Activated CD4-positive, alpha-beta memory T cell treated with anti-CD3 and anti-CD28 coated beads for 36 hours (primary cell): ENCODE data around the gene YY2. TPM values are rescaled to one million over a fixed set of nuclear protein-coding genes. Genes with fewer than 3 reads are reported as not detected.
"Not testable (repeated sequence)": the region's sequence is repeated elsewhere in the genome, so short reads cannot be mapped to it uniquely, and the experiment has no call there.

ENCODE experiments used
- CTCF ChIA-PET: fragments of 350-600 bp; sonication (Branson Sonifier 250); formaldehyde crosslinking; loops from one replicate; lab custom pipeline; 2021; ENCODE audit warnings: antibody characterized with exemption, inconsistent platforms; lab: Charles Lee
- POLR2A ChIA-PET: fragments of 350-600 bp; sonication (Branson Sonifier 250); formaldehyde crosslinking; loops from one replicate; lab custom pipeline; 2021; ENCODE audit warnings: antibody characterized with exemption; lab: Charles Lee
- DNase-seq: peaks from one replicate; pipeline ENCODE4 v3.0.0-alpha.2; 2020
- H3K27ac Mint-ChIP-seq: one replicate; pipeline ENCODE4 v1.8.0; 2021; ENCODE audit warnings: mixed read lengths
- H3K27me3 Mint-ChIP-seq: one replicate; pipeline ENCODE4 v1.8.0; 2021; ENCODE audit warnings: mixed read lengths
- H3K36me3 Mint-ChIP-seq: one replicate; pipeline ENCODE4 v1.8.0; 2021; ENCODE audit warnings: mixed read lengths
- H3K4me1 Mint-ChIP-seq: one replicate; pipeline ENCODE4 v1.8.0; 2021; ENCODE audit warnings: low read depth, mixed read lengths
- H3K4me3 Mint-ChIP-seq: one replicate; pipeline ENCODE4 v1.8.0; 2021; ENCODE audit warnings: mild to moderate bottlenecking, mixed read lengths
- H3K9me3 Mint-ChIP-seq: one replicate; pipeline ENCODE4 v1.8.0; 2021; ENCODE audit warnings: mixed read lengths
- intact Hi-C: fragments of 100-400 bp; cut with micrococcal nuclease; formaldehyde crosslinking; loops from one replicate; pipeline ENCODE4 v1.15.1; 2023
- total RNA-seq, 2 experiments: library from RNA; stranded (reverse); gene quantifications; one replicate each; pipeline ENCODE4 v1.2.3, GENCODE V29; 2021

The YY2 gene
- total RNA-seq = under 1 TPM; 0.75 to 0.78 TPM

- DNase-seq = no peak
- CTCF ChIA-PET = no interaction called here
- Mint-ChIP-seq H3K27me3 (no peaks in the 10 kb centered on the region), H3K4me3 (no peak within 1 kb of the TSS), H3K9me3 (no peaks in the 10 kb centered on the region), H3K36me3 (peaks cover 9% of the 10 kb centered on the region), H3K4me1 (no peaks in the 10 kb centered on the region), H3K27ac (no peak within 1 kb of the TSS)
- intact Hi-C loops = no loop called here
- POLR2A ChIA-PET = no interaction called here
Observed at GRCh38 chrX:21855937-21856415, at the start of gene YY2. YY2 (plus strand) TSS chrX:21855987; CDS start chrX:21856485, 498 bp downstream.

GRCh38 chrX:21806691-21807090, 49.1 kb upstream of the YY2 start:
- Mint-ChIP-seq H3K4me1 (no peaks in the 10 kb centered on the region), H3K27me3 (no peaks in the 10 kb centered on the region), H3K36me3 (no peaks in the 10 kb centered on the region), H3K27ac (no peak overlapping the region), H3K4me3 (no peak overlapping the region), H3K9me3 (no peaks in the 10 kb centered on the region)
- intact Hi-C loops = no loop called here
- POLR2A ChIA-PET = no interaction called here
- CTCF ChIA-PET = no interaction called here
- DNase-seq = no peak

- CTCF ChIA-PET = no interaction called here
- H3K4me3 Mint-ChIP-seq = no peak overlapping the region
- no peaks in the 10 kb centered on the region for H3K27me3 Mint-ChIP-seq
- H3K36me3 Mint-ChIP-seq = no peaks in the 10 kb centered on the region
- H3K4me1 Mint-ChIP-seq = no peaks in the 10 kb centered on the region
- no peak for DNase-seq
- no peaks in the 10 kb centered on the region for H3K9me3 Mint-ChIP-seq
- H3K27ac Mint-ChIP-seq = no peak overlapping the region
- intact Hi-C loops = no loop called here
- POLR2A ChIA-PET = no interaction called here
Observed at GRCh38 chrX:21811832-21812231, 44.0 kb upstream of the YY2 start.

- H3K36me3 Mint-ChIP-seq = no peaks in the 10 kb centered on the region
- H3K27ac Mint-ChIP-seq = no peak overlapping the region
- no peak for DNase-seq
- CTCF ChIA-PET = no interaction called here
- POLR2A ChIA-PET = no interaction called here
- no peaks in the 10 kb centered on the region for H3K9me3 Mint-ChIP-seq
- no peak overlapping the region for H3K4me3 Mint-ChIP-seq
- intact Hi-C loops = no loop called here
- H3K4me1 Mint-ChIP-seq = no peaks in the 10 kb centered on the region
- no peaks in the 10 kb centered on the region for H3K27me3 Mint-ChIP-seq
Observed at GRCh38 chrX:21812628-21813027, 43.2 kb upstream of the YY2 start.

- H3K36me3 Mint-ChIP-seq = no peaks in the 10 kb centered on the region
- no peak for DNase-seq
- CTCF ChIA-PET = no interaction called here
- intact Hi-C loops = no loop called here
- POLR2A ChIA-PET = no interaction called here
- H3K4me1 Mint-ChIP-seq = no peaks in the 10 kb centered on the region
- H3K27me3 Mint-ChIP-seq = no peaks in the 10 kb centered on the region
- no peak overlapping the region for H3K27ac Mint-ChIP-seq
- no peaks in the 10 kb centered on the region for H3K9me3 Mint-ChIP-seq
- no peak overlapping the region for H3K4me3 Mint-ChIP-seq
Observed at GRCh38 chrX:21813612-21814368, 42.0 kb upstream of the YY2 start.

- ChIA-PET POLR2A (no interaction called here), CTCF (no interaction called here)
- no peak overlapping the region for H3K4me3 Mint-ChIP-seq
- H3K4me1 Mint-ChIP-seq = no peaks in the 10 kb centered on the region
- intact Hi-C loops = no loop called here
- no peaks in the 10 kb centered on the region for H3K9me3 Mint-ChIP-seq
- no peaks in the 10 kb centered on the region for H3K27me3 Mint-ChIP-seq
- DNase-seq = no peak
- H3K36me3 Mint-ChIP-seq = no peaks in the 10 kb centered on the region
- no peak overlapping the region for H3K27ac Mint-ChIP-seq
Observed at GRCh38 chrX:21816136-21816535, 39.7 kb upstream of the YY2 start.

- POLR2A ChIA-PET, H3K4me3 Mint-ChIP-seq, H3K27ac Mint-ChIP-seq, H3K27me3 Mint-ChIP-seq, CTCF ChIA-PET, H3K4me1 Mint-ChIP-seq, intact Hi-C loops, DNase-seq, H3K9me3 Mint-ChIP-seq, H3K36me3 Mint-ChIP-seq: not testable (repeated sequence)
Observed at GRCh38 chrX:21820170-21820569, 35.6 kb upstream of the YY2 start.

- CTCF ChIA-PET = no interaction called here
- Mint-ChIP-seq H3K4me1 (no peaks in the 10 kb centered on the region), H3K36me3 (no peaks in the 10 kb centered on the region), H3K4me3 (no peak overlapping the region), H3K27me3 (no peaks in the 10 kb centered on the region), H3K9me3 (no peaks in the 10 kb centered on the region), H3K27ac (no peak overlapping the region)
- DNase-seq = no peak
- intact Hi-C loops = no loop called here
- POLR2A ChIA-PET = no interaction called here
Observed at GRCh38 chrX:21821875-21822274, 33.9 kb upstream of the YY2 start.

GRCh38 chrX:21831496-21831895, 24.3 kb upstream of the YY2 start:
- Mint-ChIP-seq H3K27me3 (no peaks in the 10 kb centered on the region), H3K36me3 (no peaks in the 10 kb centered on the region), H3K9me3 (no peaks in the 10 kb centered on the region), H3K4me1 (no peaks in the 10 kb centered on the region), H3K4me3 (no peak overlapping the region), H3K27ac (no peak overlapping the region)
- ChIA-PET CTCF (no interaction called here), POLR2A (no interaction called here)
- no peak for DNase-seq
- intact Hi-C loops = no loop called here

GRCh38 chrX:21837056-21837455, 18.7 kb upstream of the YY2 start:
- ChIA-PET POLR2A (no interaction called here), CTCF (no interaction called here)
- Mint-ChIP-seq H3K27me3 (no peaks in the 10 kb centered on the region), H3K4me1 (peaks cover 14% of the 10 kb centered on the region), H3K4me3 (no peak overlapping the region), H3K9me3 (no peaks in the 10 kb centered on the region), H3K36me3 (no peaks in the 10 kb centered on the region), H3K27ac (no peak overlapping the region)
- intact Hi-C loops = no loop called here
- no peak for DNase-seq

- Mint-ChIP-seq H3K4me1 (peaks cover 14% of the 10 kb centered on the region), H3K27ac (peak overlapping the region; percentile 90), H3K4me3 (peak overlapping the region; percentile 84), H3K9me3 (no peaks in the 10 kb centered on the region), H3K27me3 (no peaks in the 10 kb centered on the region), H3K36me3 (peaks cover 3% of the 10 kb centered on the region)
- no peak for DNase-seq
- ChIA-PET POLR2A (interaction anchor here (1.0 kb wide), 1 partner anchor 103 kb away, joined by 5 read pairs; no protein-coding TSS in a partner anchor), CTCF (interaction anchor here (1.0 to 1.4 kb wide), 4 partner anchors 133 to 298 kb away, joined by 3 to 6 read pairs (median 4); no protein-coding TSS in a partner anchor)
- intact Hi-C loops = loop anchor here (1.0 kb wide), 1 partner anchor 101 kb away; the partner anchor contains the start of gene SMS
Observed at GRCh38 chrX:21838937-21839333, 16.9 kb upstream of the YY2 start.

GRCh38 chrX:21839334-21840192, 16.2 kb upstream of the YY2 start, which contains the start of gene MBTPS2:
MBTPS2 (plus strand) TSS chrX:21839617; CDS start chrX:21839735, 118 bp downstream.
- intact Hi-C loops = loop anchor here (1.0 kb wide), 3 partner anchors 87 to 133 kb away; partner anchors contain the start of gene SMS
- H3K36me3 Mint-ChIP-seq = peaks cover 3% of the 10 kb centered on the region
- no peaks in the 10 kb centered on the region for H3K9me3 Mint-ChIP-seq
- peaks cover 14% of the 10 kb centered on the region for H3K4me1 Mint-ChIP-seq
- peak within 1 kb of the TSS; percentile 90 for H3K27ac Mint-ChIP-seq
- ChIA-PET CTCF (interaction anchor here (0.7 to 1.4 kb wide), 3 partner anchors 133 to 221 kb away, joined by 4 to 6 read pairs (median 5); no protein-coding TSS in a partner anchor), POLR2A (interaction anchor here (1.0 kb wide), 1 partner anchor 102 kb away, joined by 5 read pairs; no protein-coding TSS in a partner anchor)
- no peaks in the 10 kb centered on the region for H3K27me3 Mint-ChIP-seq
- DNase-seq = peak; percentile 88
- H3K4me3 Mint-ChIP-seq = peak within 1 kb of the TSS; percentile 84
